CD14-positive monocyte (primary cell): ENCODE results near the gene DMRT1. TPM values are rescaled to one million over a fixed set of nuclear protein-coding genes. Genes with fewer than 3 reads are reported as not detected.

ENCODE experiments used
- DNase-seq, 3 donors: peaks; one replicate each; pipeline ENCODE4 v3.0.0-alpha.2; 2011 to 2022
- H2AFZ ChIP-seq: 2 replicates; pipeline ENCODE4 v1.6.0; 2012; ENCODE audit warnings: mild to moderate bottlenecking, low read depth, low read length, inconsistent platforms; ENCODE audit not compliant: insufficient read depth, poor library complexity, severe bottlenecking
- H3K27ac ChIP-seq, 2 donors: 1 replicate in 1 of 2; 2 replicates in 1 of 2; pipeline ENCODE4 v1.5.1; 2012 to 2013; ENCODE audit warnings: low read length in 2 of 2, control low read depth in 1 of 2, inconsistent platforms in 1 of 2, low read depth in 1 of 2, mild to moderate bottlenecking in 1 of 2
- H3K27me3 ChIP-seq, 2 donors: one replicate each; pipeline versions ENCODE4 v1.6.0 to v1.6.1; 2011 to 2013; ENCODE audit warnings: low read length in 2 of 2; ENCODE audit not compliant: control insufficient read depth in 2 of 2, insufficient read depth in 2 of 2
- H3K36me3 ChIP-seq, 2 donors: replicated peaks in 1 of 2; 1 replicate in 1 of 2; 2 replicates in 1 of 2; pipeline versions ENCODE4 v1.5.1 to v1.6.1; 2012 to 2013; ENCODE audit warnings: low read length in 2 of 2, control low read depth in 1 of 2, inconsistent platforms in 1 of 2, mild to moderate bottlenecking in 1 of 2; ENCODE audit not compliant: insufficient read depth in 2 of 2, control insufficient read depth in 1 of 2
- H3K4me1 ChIP-seq, 2 donors: 1 replicate in 1 of 2; 2 replicates in 1 of 2; pipeline versions ENCODE4 v1.5.1 to v1.6.1; 2012 to 2013; ENCODE audit warnings: low read length in 2 of 2, control low read depth in 1 of 2, inconsistent platforms in 1 of 2, mild to moderate bottlenecking in 1 of 2, moderate library complexity in 1 of 2; ENCODE audit not compliant: insufficient read depth in 2 of 2, control insufficient read depth in 1 of 2
- H3K4me2 ChIP-seq: replicated peaks from 2 replicates; pipeline ENCODE3; 2012; ENCODE audit warnings: low read length, moderate library complexity, mild to moderate bottlenecking; ENCODE audit not compliant: poor library complexity, severe bottlenecking; ENCODE audit errors: extremely low read depth
- H3K4me3 ChIP-seq, 3 experiments: fragments of 200-600 bp in 1 of 3; sonication (generic) in 1 of 3; replicated peaks in 1 of 3; 1 replicate in 2 of 3; 2 replicates in 1 of 3; pipeline ENCODE4 v1.5.1; 2011 to 2013; ENCODE audit warnings: low read length in 3 of 3, mild to moderate bottlenecking in 3 of 3, control low read depth in 2 of 3, low read depth in 2 of 3, inconsistent platforms in 1 of 3, moderate library complexity in 1 of 3
- H3K79me2 ChIP-seq: 2 replicates; pipeline ENCODE4 v1.6.0; 2012; ENCODE audit warnings: mild to moderate bottlenecking, control low read depth, inconsistent platforms, low read length, moderate library complexity; ENCODE audit not compliant: insufficient read depth
- H3K9ac ChIP-seq: 2 replicates; pipeline ENCODE4 v1.6.0; 2017; ENCODE audit warnings: low read length, mild to moderate bottlenecking; ENCODE audit not compliant: insufficient read depth, poor library complexity, severe bottlenecking
- H3K9me3 ChIP-seq, 2 donors: replicated peaks in 1 of 2; 1 replicate in 1 of 2; 2 replicates in 1 of 2; pipeline versions ENCODE4 v1.5.1 to v1.6.1; 2012 to 2013; ENCODE audit warnings: low read length in 2 of 2, control low read depth in 1 of 2; ENCODE audit not compliant: control insufficient read depth in 1 of 2, insufficient read depth in 1 of 2
- H4K20me1 ChIP-seq: 2 replicates; pipeline ENCODE4 v1.6.0; 2012; ENCODE audit warnings: mild to moderate bottlenecking, low read length, control low read depth, moderate library complexity; ENCODE audit not compliant: insufficient read depth
- H3K27ac Mint-ChIP-seq, 7 donors: one replicate each; pipeline ENCODE4 v1.8.0; 2020; ENCODE audit warnings: mild to moderate bottlenecking in 7 of 7, mixed read lengths in 7 of 7, moderate library complexity in 6 of 7, inconsistent platforms in 2 of 7
- H3K27me3 Mint-ChIP-seq, 3 donors: one replicate each; pipeline ENCODE4 v1.8.0; 2021 to 2022; ENCODE audit warnings: low read depth in 3 of 3, mild to moderate bottlenecking in 3 of 3, mixed read lengths in 3 of 3, moderate library complexity in 3 of 3, inconsistent platforms in 1 of 3
- H3K36me3 Mint-ChIP-seq, 2 donors: one replicate each; pipeline ENCODE4 v1.8.0; 2020; ENCODE audit warnings: mixed read lengths in 2 of 2, inconsistent platforms in 1 of 2, mild to moderate bottlenecking in 1 of 2
- H3K4me1 Mint-ChIP-seq: one replicate; pipeline ENCODE4 v1.8.0; 2020; ENCODE audit warnings: mild to moderate bottlenecking, mixed read lengths
- H3K4me3 Mint-ChIP-seq, 2 donors: one replicate each; pipeline ENCODE4 v1.8.0; 2020; ENCODE audit warnings: mild to moderate bottlenecking in 2 of 2, mixed read lengths in 2 of 2, moderate library complexity in 1 of 2
- H3K9me3 Mint-ChIP-seq, 7 donors: one replicate each; pipeline ENCODE4 v1.8.0; 2020 to 2022; ENCODE audit warnings: mixed read lengths in 7 of 7, mild to moderate bottlenecking in 6 of 7, moderate library complexity in 6 of 7, inconsistent platforms in 2 of 7
- WGBS: methylation state at CpG from one replicate; pipeline ENCODE4 v1.1.5; 2013; ENCODE audit warnings: missing lambda C conversion rate; ENCODE audit not compliant: insufficient coverage; 5-methylcytosine and 5-hydroxymethylcytosine counted together
- intact Hi-C, 2 donors: fragments of 100-400 bp; cut with micrococcal nuclease; formaldehyde crosslinking; loops; one replicate each; pipeline versions ENCODE4 v1.15.0 to v1.15.1; 2023
- polyA plus RNA-seq, 3 donors: library from polyadenylated mRNA; depleted of rRNA in 1 of 3; unstranded in 2 of 3; stranded (reverse) in 1 of 3; fragments of 300-500 nt in 2 of 3; fragments of >200 nt in 1 of 3; fragmentation: Illumina TruSeq in 2 of 3; gene quantifications; 1 replicate in 2 of 3; 2 replicates in 1 of 3; pipeline ENCODE4 v1.2.3, GENCODE V29; 2012 to 2021
- TF ChIP-seq, protein P1 (sequence below): fragments of 200-600 bp; IDR thresholded peaks from one replicate; pipeline ENCODE4 v1.8.0; 2022; ENCODE audit warnings: antibody characterized with exemption, mild to moderate bottlenecking

Gene DMRT1
- polyA plus RNA-seq, 3 donors: not detected

- Histone ChIP-seq H3K27ac (no peak overlapping the region), H2AFZ (no peak overlapping the region), H3K4me1 (peaks cover 18 to 21% of the 10 kb centered on the region in 2 donors), H3K4me3 (no peak overlapping the region), H3K4me2 (no peak overlapping the region), H4K20me1 (no peaks in the 10 kb centered on the region), H3K36me3 (no peaks in the 10 kb centered on the region), H3K27me3 (peaks cover 8 to 14% of the 10 kb centered on the region in 2 donors), H3K79me2 (no peaks in the 10 kb centered on the region), H3K9ac (no peak overlapping the region), H3K9me3 (no peaks in the 10 kb centered on the region)
- Mint-ChIP-seq H3K36me3 (no peaks in the 10 kb centered on the region), H3K9me3 (peaks cover 0 to 2% (median 0%) of the 10 kb centered on the region in 7 donors), H3K27ac (no peak overlapping the region), H3K27me3 (peaks cover 7 to 31% (median 11%) of the 10 kb centered on the region in 3 donors), H3K4me3 (peak overlapping the region in 1 of 2 donors; percentile 26), H3K4me1 (peaks cover 9% of the 10 kb centered on the region)
- no peak for DNase-seq
- intact Hi-C loops: no loop called here
- TF ChIP-seq, protein P1, sequence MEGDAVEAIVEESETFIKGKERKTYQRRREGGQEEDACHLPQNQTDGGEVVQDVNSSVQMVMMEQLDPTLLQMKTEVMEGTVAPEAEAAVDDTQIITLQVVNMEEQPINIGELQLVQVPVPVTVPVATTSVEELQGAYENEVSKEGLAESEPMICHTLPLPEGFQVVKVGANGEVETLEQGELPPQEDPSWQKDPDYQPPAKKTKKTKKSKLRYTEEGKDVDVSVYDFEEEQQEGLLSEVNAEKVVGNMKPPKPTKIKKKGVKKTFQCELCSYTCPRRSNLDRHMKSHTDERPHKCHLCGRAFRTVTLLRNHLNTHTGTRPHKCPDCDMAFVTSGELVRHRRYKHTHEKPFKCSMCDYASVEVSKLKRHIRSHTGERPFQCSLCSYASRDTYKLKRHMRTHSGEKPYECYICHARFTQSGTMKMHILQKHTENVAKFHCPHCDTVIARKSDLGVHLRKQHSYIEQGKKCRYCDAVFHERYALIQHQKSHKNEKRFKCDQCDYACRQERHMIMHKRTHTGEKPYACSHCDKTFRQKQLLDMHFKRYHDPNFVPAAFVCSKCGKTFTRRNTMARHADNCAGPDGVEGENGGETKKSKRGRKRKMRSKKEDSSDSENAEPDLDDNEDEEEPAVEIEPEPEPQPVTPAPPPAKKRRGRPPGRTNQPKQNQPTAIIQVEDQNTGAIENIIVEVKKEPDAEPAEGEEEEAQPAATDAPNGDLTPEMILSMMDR: no peak
- WGBS: 100% methylated on average over 2 of the region's 4 CpGs
These were observed 172.7 kb downstream of the DMRT1 start for GRCh38 chr9:1014225-1014624.

DNA sequence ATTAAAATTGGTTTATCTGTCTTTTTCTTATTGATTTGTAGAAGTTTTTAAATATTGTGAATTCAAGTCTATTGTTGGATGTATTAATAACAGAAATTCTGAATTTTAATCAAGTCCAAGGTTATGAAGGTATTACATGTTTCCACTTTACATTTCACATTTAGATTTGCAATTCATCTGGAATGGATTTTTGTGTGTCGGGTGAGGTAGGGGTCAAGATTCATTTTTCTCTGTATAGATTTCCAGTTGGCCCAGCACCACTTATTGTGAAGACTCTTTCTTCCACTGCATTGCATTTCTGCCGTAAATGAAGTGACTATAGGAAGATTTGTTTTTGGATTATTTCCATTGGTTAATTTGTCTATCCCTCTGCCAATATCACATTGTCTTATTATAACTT lies 173.1 kb downstream of the DMRT1 start:
- DNase-seq: no peak
- Histone ChIP-seq H4K20me1 (no peaks in the 10 kb centered on the region), H3K79me2 (no peaks in the 10 kb centered on the region), H3K27me3 (peaks cover 8 to 14% of the 10 kb centered on the region in 2 donors), H3K4me1 (peaks cover 14 to 17% of the 10 kb centered on the region in 2 donors), H3K9ac (no peak overlapping the region), H3K4me2 (no peak overlapping the region), H2AFZ (no peak overlapping the region), H3K27ac (no peak overlapping the region), H3K36me3 (no peaks in the 10 kb centered on the region), H3K9me3 (no peaks in the 10 kb centered on the region), H3K4me3 (no peak overlapping the region)
- Mint-ChIP-seq H3K27ac (no peak overlapping the region), H3K9me3 (peaks cover 0 to 2% (median 0%) of the 10 kb centered on the region in 7 donors), H3K4me1 (peaks cover 9% of the 10 kb centered on the region), H3K4me3 (peak overlapping the region in 1 of 2 donors; percentile 26), H3K27me3 (peaks cover 7 to 32% (median 11%) of the 10 kb centered on the region in 3 donors), H3K36me3 (no peaks in the 10 kb centered on the region)
- TF ChIP-seq, protein P1: no peak
- intact Hi-C loops: no loop called here
- WGBS: no CpG with 5 or more reads among the region's 2 CpGs
